Activated CD4-positive, CD25-positive, alpha-beta regulatory T cell treated with anti-CD3 and anti-CD28 coated beads, Interleukin-2, amount 50 U/mL, for 72 hours (primary cell): Measurements from ENCODE around the gene FGD4.

Experiments
- DNase-seq: peaks from one replicate; pipeline ENCODE4 v3.0.0; 2021

FGD4 gene

DNA sequence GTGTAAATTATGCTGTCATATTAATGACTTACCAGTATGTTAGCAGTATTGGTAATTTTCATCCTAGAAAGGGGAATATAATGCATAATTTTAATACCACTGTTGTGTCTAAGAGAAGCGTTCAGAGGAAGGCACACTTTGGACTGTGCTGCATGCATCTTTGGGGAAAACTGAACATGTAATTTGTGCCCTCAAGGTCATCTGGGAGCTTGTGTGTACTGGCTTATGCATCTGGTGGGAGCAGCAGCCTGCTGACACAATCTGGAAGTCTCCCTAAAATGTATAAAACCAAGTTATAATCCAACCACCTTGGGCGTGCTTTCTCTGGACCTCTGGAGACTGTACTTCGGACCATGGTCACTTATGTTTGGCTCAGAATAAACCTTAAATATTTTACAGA lies 14.1 kb downstream of the FGD4 start:
- no peak for DNase-seq

DNA sequence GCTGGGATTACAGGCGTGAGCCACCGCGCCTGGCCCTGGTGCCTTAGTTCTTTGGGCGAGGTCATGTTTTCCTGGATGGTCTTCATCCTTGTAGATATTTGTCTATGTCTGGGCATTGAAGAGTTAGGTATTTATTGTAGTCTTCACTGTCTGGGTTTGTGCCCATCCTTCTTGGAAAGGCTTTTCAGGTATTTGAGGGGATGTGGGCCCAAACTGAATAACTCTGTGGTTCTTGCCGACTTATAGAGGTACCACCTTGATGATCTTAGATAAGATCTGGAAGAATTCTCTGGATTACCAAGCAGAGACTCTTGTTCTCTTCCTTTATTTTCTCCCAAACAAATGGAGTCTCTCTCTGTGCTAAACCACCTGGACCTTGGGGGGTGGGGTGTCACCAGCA lies 18.9 kb downstream of the FGD4 start:
- no peak for DNase-seq

DNA sequence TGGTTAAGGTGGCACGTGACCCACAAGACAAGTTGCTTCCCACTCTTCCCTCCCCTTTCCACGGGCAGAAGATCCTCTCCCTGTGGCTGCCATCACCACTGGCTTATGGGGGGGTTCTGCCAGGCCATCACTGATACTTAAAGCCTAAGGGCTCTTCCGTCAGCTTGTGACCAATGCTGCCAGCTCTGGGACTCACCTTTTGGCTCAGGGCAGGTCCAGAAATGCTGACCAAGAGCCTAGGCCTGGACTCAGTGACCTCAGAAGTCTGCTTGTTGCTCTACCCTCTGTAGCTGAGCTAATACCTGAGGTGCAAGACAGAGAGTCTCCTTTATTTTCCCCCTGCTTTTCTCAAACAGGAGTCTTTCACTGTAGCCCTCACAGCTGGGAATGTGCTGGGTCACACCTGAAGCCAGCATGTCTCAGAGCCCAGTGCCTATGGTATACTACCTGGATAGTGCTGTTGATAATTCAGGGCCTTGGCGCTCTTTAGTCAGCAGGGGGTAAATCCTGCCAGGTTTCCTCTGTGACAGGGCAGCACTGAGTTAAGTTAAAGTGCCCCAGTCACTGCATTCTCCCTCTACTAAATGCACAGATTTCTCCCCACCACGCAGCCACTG lies 19.7 kb downstream of the FGD4 start:
- no peak for DNase-seq

DNA sequence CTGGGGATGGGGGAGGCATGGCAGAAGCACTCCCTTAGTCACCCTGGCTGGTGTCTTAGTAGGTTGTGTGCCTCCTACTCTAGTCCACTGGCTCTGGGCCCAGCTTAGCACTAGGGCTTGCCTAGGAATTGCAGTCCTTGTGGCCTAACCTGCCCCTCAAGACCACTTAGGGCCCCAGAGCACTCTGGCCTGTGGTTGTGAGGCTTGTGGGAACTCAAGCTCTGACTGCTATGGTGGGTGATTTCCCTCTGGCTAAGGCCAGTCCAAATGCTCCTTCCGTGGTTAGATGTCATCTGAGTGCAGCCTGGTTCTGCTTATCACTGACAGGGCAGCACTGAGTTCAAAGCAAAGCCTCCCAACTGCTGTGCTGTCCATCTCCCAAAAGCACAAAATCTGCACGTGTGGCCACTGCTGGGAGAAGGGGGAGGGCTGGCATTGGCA lies 20.2 kb downstream of the FGD4 start:
- no peak for DNase-seq

DNA sequence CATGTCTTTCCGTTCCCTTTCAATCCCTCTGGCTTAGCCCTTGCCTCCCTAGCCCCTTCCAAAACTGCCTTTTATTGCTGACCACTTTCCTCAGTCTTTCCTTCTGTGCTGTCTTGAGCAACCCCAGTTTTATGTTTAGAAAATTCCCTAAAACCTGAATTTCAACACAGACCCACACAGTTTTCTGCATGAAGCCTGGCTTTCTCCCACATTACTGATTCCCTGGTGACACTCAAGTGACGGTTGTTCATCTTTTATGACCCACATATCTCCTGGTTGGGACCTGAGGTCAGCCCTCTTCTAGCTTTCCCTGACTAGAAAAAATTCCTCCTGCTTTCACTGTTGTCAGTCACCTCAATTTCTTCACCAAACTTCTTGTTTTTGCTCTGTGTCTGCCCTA lies 21.0 kb downstream of the FGD4 start:
- no peak for DNase-seq

DNA sequence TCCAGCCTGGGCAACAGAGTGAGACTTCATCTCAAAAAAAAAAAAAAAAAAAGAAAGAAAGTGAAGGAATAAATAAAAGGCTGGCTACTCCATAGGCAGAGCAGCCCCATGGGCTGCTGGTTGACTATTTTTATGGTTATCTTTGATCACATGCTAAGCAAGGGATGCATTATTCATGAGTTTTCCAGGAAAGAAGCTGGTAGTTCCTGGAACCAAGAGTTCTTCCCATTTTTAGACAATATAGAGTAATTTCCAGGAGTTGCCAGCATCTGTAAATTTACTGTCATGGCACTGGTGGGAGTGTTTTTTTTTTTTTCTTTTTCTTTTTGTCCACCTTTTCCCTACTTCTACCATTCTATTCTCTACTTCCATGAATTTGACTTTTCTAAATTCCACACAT lies 24.2 kb downstream of the FGD4 start:
- DNase-seq = no peak

DNA sequence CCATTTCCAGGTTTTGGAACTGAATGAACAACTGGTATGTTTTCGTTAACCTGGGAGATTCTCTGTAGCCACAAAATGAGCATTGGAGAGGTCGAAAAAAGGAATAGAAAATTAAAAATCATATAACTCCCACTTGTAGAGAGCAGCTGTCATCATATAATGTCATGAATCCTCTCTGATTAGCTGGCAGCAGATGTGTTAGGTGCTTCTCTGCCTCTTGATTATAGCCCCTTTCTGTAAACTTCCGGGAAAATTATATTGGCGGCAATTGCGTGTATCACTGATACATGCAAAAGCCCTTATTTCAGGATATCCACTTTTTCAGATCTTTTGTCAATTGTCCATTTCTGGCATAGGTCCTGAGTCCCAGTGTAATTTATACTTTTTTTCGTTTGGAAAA lies 31.7 kb downstream of the FGD4 start:
- no peak for DNase-seq

DNA sequence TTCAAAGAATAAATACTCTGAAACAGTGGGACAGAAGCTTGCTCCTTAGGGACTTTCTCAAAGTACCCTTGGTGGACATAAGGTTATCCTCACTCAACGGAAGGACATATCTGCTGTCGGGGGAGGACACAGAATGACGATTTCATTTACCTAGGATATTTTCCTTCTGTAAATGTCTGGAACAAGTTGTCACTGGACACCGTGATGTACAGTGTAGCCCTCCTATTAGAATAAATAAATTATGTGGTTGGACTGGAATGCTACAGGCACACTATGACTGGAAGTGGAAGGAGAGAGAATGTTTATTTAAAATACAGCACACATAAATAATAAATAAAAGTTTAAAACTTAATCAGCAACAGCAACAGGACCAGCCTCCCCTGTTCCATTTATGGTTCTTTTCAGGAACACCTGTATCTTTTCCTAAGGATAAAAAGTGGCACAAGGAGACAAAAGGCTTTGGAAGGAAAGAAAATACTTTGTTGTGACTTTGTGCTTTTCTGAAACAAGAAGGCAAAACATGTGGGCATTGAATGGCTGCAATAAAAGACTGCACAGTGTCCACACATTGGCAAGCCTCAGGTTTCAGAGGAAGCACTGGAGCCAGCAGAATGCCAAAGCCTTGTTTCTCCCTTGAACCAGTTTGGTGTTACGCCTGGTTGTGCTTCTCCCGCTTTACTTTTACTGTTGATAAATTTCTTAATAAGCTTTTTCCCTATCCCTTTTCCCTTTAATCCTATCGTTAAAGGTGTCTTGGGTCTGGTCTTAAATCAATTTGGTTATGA lies 36.8 kb downstream of the FGD4 start:
- no peak for DNase-seq

DNA sequence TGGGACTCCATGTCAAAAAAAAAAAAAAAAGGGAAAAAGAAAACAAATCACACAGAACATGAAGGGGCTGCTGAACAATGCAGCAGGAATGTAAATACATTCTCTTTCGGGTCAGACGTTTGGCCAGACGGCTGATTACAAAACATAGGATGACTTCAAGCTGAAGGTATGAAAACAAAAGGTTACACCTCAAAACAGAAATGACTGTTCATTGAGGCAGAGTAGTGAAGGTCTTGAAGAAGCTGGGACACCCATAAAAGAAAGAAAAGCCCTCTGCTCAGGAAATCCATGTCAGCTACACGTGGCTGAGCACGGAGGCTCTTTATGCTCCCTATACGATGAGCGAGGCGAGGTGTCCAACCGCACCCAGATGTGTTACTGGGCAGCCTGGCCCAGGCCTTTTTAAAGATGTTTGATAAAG lies 37.7 kb downstream of the FGD4 start:
- no peak for DNase-seq

DNA sequence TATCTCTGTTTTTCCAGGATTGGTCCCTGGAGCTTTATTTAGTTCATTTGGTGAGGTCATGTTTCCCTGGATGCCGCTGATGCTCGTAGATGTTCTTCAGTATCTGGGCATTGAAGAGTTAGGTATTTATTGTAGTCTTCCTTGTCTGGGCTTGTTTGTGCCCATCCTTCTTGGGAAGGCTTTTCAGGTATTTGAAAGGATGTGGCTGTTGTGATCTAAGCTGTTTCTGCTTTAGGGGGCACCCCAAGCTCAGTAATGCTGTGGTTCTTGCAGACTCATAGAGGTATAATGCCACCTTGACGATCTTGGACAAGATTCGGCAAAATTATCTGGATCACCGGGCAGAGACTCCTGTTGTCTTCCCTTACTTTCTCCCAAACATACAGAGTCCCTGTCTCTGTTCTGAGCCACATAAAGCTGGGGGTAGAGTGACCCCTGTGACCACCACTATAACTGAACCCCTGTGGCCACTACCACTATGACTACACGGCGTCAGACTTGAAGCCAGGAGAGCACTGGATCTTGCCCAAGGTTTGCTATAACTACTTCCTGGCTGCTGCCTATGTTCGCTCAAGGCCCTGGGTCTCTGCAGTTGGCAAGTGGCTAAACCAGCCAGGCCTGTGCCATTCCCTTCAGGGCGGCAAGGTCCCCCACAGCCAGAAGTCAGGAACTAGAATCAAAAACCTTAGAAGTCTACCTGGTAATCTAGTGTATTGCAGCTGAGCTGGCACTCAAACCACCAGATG lies 40.9 kb downstream of the FGD4 start:
- DNase-seq = no peak

DNA sequence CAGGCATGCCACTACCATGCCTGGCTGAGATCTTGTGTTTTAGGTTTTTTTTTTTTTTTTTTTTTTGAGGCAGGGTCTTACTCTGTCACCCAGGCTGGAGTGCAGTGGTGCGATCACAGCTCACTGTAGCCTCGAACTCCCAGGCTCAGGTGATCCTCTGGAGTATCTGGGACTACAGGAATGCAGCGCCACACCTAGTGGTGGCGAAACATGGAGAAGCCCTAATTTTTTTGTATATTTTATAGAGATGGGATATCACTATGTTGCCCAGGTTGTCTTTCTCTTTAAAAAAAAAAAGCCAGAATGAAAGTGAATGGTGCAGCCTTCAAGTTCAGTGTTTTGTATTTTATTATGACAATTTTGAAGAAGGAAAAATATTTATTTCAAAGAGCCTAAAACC lies 44.1 kb downstream of the FGD4 start:
- DNase-seq = no peak

DNA sequence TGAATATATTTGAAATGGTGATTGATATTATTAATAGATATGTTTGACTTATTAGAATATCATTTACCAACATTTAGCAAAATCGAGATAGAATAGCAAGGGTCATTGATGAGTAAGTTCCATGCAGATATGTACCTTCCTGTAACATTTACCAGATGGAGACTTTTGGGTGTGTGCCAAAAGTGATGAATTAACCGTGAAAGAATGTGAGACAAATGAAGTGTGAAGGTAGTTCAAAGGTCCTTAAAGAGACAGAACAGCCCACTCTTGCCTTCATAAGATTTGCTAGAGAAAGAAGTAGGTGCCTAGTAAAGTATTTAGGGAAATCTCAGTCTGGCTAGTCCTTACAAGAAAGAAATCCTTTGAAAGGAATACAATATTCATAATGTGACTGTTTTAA lies 45.5 kb downstream of the FGD4 start:
- no peak for DNase-seq

DNA sequence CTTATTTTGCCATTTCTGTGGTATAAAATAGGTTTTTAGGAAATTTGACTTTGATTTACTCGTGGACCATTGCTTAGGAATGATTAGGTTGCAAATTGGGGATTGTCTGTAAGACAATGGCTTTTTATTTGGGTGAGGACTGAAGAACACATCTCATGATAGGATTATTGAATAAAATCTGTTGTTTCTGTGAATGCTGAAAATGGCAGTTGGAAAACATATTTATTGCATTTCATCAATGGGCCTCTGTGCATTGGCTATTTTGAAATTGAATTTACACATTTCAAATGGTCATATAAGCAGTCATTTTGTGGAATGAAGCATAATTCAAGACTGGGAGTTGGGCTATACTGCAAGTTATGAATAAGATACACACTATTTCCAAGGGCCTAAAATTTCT lies 46.0 kb downstream of the FGD4 start:
- no peak for DNase-seq

DNA sequence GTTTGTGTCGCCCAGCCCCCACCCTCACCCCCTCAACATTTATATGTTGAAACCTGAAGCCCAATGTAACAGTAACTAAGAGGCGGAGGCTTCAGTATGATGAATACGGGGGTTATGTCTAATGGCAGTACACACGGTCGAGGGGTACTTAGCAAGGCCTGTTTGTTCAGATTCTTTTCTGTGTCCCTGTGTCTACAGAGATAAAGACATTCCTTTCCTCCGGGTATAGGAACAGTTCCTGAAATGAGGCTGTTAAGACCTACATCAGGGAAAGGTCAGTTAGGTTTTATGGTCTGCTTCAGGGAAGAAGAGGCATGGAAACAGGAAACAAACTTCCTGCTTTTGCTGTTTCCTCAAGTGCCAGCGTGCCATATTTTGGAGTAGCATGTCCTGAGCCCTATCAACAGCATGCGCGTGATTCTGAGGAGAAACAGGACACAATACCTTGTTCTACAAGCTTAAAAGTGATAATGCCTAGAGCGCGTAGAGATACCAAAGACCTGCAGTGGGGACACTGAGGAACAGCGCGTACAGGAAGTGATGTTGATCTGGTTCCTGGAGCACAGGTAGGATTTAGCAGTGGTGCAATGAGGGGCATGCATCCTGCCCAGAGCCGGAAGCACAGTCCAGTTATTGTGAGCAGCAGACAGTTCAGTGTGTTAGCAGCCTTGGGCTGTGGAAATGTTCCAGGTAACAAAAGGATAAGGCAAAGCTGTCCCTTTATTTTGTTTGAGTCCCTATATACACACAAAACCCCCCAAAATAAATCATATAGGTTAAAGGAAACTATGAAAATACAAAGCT lies 47.2 kb downstream of the FGD4 start:
- DNase-seq = no peak

DNA sequence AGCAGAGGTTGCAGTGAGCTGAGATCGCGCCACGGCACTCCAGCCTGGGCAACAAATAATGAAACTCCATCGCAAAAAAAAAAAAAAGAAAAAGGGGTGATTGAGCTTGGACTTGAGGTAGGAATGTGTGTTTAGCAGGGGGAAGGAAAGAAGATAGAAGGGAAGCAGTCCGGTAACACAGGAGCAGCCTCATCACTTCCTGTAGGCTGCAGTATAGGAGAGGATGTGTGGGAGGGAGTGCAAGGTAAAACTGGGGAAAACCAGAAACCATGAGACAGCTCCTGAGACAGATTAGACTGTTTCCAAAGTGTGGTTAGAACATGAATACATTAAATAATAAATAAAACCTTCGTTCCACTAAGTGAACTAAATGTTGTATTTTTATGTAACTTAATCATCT lies 49.2 kb downstream of the FGD4 start:
- DNase-seq = no peak

DNA sequence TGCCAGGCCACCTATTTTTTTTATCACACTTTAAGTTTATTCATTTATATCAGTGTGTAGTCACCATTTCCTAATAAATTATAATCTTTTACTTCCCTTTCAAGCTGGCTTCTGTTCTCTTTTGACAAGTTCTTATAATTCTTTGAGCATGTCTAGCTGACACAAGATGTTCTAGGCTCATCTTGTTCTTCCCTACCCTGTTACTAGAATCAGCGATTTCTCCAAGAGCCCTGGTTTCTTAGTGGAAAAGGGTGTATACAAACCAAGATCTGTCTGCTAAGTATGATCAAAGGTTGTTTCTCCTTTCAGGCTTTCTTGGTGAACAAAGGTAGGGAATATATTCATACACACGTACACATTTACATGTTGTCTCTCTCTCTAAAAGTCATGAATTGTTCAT lies 51.0 kb downstream of the FGD4 start:
- DNase-seq = no peak

DNA sequence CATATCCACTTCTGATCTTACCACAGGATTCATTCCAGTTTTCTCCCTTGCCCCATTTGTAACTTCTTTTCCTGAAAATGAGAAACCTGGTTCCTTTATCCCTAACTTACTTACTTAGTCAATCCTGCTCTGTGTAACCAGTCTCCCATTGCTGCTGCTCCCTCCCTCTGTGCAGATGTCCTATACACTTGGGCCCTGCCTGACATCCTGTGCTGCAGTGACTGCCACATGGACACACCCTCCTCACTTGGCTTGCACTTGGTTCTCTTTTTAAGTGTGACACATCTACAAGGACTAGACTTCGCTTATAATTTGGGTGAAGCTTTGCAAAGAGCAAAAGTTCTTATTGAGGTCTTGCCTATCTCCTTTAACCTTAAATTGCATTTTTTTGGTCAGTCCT lies 51.4 kb downstream of the FGD4 start:
- no peak for DNase-seq

DNA sequence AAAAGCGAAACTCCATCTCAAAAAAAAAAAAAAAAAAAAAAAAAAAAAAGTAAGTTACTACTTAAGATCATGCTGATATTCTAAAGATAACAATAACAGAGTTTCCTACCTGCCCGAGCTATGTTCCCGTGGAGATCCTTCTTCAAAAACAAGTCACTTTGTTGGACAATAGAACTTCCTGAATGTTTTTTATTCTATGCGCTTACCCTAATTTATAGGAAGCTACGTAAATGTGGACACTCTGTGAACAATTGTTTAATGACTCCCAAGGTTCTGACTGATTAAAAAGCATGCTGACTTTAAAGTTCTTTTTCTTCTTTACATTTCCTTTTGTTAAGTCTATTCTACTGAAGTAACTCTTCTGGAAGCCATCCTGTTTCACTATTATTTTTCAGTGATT lies 52.5 kb downstream of the FGD4 start:
- DNase-seq = no peak

DNA sequence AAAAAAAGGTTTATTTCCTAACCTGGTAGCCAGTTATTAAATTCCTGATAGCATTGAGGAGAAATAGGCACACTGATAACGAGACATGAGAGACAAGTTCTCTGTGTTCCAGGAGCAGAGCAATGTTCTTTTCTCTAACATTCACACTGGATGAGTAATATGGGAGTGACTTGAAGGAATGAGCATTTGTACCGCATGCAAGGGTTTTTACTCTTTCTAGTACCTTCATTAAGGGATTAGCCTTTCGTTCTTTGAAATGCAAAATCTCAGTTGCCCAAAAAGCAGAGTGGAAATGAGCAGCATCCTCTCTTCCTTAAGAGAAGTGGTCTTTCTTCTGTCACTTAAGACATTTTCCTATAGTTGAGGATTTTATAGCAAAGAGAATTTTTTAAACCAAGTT lies 54.7 kb downstream of the FGD4 start:
- no peak for DNase-seq

DNA sequence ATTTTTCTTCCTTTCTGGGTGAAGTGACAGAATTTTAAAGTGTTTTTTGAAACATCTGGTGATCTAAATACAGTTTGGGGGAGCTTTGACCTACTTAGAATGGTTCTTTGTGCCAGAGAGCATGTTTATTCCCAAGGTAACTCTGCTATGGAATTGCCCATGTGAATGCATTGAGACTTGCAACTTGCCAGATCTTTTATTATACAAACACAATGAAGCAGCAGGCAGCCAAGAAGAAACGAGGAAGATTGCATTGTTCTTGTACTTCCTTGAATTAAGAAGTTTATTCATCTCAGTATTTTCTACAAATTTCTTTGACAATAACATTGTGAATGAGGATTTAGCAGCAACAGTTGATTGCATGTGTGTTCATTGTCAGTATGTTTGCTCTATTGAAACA lies 55.5 kb downstream of the FGD4 start:
- DNase-seq = no peak

DNA sequence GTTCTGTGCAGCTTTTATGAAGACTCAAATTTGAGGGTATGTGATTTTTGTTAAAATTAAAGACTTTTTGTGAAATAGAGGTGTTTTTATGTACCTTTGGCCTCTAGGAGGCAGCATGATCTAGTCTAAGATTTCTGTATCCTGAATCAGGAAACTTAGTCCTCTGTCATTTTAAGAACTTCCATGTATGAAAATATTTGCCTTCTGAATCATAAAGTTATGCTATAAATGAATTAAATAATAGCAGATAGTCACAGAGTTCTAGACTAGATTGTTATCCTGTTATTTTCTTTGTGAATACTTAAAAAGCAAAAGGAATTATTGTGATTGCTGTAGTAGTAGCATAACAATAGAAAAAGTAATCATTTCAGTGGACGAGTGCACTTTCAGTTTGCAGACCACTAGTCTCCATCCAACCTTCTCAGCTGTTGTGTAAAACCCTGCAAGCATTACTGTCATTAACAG lies 56.3 kb downstream of the FGD4 start:
- no peak for DNase-seq

DNA sequence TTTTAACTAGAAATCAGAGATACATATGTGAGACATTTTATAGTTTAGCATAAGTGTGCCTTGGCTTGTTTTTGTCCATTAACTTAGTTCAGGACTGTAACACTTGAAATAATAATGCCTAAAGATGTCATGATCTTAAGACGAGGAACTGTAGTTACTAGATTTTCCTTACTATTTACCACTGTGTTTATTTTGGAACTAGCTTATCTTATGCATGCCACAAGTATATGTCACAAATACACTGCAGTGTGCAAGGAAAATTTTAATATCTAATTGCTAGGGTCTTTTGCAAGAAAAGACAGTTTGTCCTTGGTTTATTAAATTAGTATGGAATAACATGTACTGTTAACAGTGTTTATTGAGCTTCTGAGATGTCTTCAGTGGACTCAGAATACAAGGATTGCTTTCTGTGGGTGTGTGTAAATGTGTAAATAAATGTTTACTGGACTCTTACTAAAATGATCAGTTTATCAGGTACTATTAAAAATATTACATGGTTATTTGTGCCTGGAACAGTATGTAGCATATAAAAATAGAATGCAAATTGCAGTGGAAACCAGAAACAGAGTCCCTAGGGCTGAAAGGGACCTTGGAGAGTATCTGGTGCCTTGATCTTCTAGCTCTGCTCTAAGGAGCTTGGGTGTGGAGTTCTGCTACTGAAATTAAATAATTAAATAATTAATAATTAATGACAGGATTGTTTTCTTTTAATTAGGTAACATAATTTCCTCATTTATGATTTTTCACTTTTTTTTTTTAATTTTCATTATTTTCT lies 58.1 kb downstream of the FGD4 start:
- no peak for DNase-seq
